Tibial nerve (tissue), 3 donors: Measurements from ENCODE around the gene PRKCSH.

ENCODE experiments used
- POLR2A ChIP-seq, 2 donors: fragments of 450-650 bp; IDR thresholded peaks; one replicate each; pipeline ENCODE4 v1.6.1; 2017; ENCODE audit warnings: antibody characterized with exemption in 2 of 2, mild to moderate bottlenecking in 2 of 2, moderate library complexity in 2 of 2
- TF ChIP-seq, protein P1 (sequence below), 5 experiments: fragments of 200-600 bp in 3 of 5; fragments of 450-650 bp in 2 of 5; sonication (generic) in 3 of 5; IDR thresholded peaks; one replicate each; pipeline ENCODE4 v1.5.1; 2016 to 2019; ENCODE audit warnings: antibody characterized with exemption in 5 of 5, mild to moderate bottlenecking in 3 of 5, moderate library complexity in 2 of 5

DNA sequence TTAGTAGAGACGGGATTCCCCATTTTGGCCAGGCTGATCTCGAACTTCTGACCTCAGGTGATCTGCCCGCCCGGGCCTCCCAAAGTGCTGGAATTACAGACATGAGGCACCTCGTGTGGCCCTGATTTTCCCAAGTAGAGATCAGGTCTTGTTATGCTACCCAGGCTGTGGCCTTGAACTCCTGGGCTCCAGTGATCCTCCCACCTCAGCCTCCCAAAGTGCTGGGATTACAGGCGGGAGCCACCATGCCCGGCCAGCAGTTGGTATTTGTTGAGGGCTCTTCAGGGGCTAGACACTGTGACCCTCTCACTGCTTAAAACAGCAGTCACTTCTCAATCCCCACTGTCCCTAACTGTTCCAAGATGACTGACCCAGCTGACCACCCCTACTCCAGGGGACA lies 53.9 kb downstream of the PRKCSH start:
- TF ChIP-seq, protein P1, sequence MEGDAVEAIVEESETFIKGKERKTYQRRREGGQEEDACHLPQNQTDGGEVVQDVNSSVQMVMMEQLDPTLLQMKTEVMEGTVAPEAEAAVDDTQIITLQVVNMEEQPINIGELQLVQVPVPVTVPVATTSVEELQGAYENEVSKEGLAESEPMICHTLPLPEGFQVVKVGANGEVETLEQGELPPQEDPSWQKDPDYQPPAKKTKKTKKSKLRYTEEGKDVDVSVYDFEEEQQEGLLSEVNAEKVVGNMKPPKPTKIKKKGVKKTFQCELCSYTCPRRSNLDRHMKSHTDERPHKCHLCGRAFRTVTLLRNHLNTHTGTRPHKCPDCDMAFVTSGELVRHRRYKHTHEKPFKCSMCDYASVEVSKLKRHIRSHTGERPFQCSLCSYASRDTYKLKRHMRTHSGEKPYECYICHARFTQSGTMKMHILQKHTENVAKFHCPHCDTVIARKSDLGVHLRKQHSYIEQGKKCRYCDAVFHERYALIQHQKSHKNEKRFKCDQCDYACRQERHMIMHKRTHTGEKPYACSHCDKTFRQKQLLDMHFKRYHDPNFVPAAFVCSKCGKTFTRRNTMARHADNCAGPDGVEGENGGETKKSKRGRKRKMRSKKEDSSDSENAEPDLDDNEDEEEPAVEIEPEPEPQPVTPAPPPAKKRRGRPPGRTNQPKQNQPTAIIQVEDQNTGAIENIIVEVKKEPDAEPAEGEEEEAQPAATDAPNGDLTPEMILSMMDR (IDR thresholded peaks at IDR 0.05) = no peak
- TF ChIP-seq POLR2A (IDR thresholded peaks at IDR 0.05) = no peak
